HG03039 (cell line): ENCODE data around the gene RFC2.
A peak's percentile ranks its signal among the peaks of the same experiment; 100 is the strongest.
"Not testable (repeated sequence)": the region's sequence is repeated elsewhere in the genome, so short reads cannot be mapped to it uniquely, and the experiment has no call there.

Source experiments
- ATAC-seq: cut with Tn5 transposase; IDR thresholded peaks from one replicate; pipeline ENCODE4 v1.9.1; 2021; ENCODE audit warnings: mild to moderate bottlenecking, moderate library complexity; ENCODE audit not compliant: unreplicated experiment

The RFC2 gene

DNA sequence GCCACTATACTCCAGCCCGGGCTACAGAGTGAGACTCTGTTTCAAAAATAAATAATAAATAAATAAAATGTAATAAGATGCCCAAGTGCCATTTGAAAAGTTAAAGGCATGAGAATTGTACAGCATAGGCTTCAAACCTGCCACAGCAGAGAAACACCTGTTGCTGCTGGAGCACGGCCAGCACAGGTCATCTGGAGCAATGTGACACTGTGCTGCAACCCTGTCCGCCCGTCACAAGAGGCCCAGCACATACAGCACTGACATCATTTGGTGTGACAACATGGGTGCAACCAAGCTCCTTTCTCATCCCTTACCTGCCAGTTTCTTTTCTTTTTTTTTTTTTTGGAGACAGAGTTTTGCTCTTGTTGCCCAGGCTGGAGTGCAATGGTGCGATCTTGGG, 1.3 kb downstream of the RFC2 start:
- ATAC-seq, result no peak

DNA sequence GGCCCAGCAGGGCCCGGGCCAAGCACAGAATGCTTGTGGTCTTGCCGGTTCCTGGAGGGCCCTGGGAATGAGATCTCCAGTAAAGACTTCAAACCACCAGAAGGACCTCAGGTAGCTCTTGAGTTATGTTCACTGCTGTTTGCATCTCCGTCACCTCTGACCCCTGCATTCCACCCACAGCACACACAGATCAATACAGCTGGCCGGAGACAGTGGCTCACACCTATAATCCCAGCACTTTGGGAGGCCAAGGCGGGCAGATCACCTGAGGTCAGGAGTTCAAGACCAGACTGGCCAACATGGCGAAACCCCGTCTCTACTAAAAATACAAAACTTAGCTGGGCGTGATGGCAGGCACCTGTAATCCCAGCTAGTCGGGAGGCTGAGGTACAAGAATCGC, 5.1 kb downstream of the RFC2 start:
- not testable (repeated sequence) for ATAC-seq

DNA sequence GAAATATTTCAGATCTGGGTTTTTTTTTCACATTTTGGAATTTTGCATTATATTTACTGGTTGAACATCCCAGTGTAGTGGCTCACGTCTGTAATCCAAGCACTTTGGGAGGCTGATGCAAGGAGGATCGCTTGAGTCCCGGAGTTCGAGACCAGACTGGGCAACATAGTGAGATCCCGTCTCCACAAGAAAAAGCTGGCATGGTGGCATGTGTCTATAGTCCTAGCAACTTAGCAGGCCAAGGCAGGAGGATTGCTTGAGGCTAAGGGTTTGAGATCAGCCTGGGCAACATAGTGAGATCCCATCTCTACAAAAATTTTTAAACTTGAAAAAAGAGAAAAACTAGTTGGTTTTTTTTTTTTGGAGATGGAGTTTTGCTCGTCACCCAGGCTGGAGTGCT, 6.0 kb downstream of the RFC2 start:
- ATAC-seq, result no peak

DNA sequence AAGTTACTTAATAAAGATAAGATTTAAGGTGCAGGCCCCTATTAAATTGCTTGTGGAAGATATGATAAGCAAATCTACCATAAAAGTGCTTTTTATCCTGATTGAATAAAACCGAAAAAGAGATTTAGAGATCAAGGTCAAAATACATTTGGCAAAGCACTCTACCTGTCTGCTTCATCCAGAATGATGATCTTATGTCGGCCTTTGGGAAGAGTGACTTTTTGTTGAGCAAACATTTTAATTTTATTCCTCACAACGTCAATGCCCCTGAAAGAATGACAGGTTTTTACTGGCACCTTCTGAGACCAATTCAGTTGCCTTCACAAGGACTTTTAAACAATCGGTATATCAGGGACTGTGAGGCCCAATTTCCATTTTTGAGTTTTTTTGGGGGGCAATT, 7.7 kb downstream of the RFC2 start:
- no peak for ATAC-seq

DNA sequence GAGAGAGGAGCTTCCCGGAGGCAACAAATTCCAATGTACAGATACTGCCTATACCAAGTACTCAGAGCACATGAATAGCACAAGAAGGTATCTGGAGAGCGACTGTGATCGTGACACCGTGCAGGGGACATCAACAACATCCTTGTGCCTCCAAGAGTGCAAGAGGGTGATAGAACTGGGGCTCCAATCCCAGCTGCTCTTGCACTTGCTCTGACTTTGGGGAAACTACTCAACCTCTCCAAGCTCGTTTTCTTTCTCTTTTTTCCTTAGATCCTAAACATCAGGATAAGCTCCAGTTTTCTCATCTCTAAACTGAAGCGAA, 12.1 kb downstream of the RFC2 start:
- ATAC-seq, result no peak

DNA sequence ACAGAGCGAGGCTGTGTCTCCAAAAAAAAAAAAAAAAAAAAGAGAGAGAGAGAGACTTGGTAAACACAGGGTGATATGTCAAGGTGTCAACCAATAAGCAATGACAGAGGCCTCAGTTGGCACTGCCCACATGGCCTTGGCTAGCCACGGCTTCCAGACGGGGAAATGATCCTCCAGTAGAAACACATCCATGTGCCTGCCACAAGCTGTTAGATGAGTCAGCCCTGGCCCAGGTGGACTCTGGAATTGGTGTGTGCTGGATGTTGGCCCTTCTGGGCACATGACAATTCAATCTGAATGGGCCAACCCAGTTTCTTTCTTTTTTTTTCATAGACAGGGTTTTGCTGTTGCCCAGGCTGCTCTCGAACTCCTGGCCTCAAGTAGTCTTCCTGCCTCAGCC, 13.7 kb downstream of the RFC2 start:
- no peak for ATAC-seq

DNA sequence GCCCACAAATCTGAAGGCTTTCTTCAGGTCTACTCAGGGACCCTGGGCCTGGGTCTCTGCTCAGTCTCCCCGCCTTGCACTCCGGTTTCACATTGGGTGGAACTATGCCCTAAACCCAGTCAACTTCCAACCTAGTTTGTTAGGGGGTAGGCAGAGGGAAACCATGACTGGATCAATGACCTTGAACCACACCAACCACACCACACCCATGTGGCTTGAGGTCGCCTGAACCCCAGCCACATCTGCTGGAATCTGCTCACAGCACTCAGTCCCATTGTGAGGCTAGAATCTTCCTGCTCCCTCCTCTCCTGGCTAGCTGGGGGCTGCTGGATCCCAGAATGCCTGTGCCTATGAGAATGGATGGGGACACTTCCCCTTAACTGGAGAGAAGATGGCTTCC, 17.9 kb downstream of the RFC2 start:
- ATAC-seq, result no peak

DNA sequence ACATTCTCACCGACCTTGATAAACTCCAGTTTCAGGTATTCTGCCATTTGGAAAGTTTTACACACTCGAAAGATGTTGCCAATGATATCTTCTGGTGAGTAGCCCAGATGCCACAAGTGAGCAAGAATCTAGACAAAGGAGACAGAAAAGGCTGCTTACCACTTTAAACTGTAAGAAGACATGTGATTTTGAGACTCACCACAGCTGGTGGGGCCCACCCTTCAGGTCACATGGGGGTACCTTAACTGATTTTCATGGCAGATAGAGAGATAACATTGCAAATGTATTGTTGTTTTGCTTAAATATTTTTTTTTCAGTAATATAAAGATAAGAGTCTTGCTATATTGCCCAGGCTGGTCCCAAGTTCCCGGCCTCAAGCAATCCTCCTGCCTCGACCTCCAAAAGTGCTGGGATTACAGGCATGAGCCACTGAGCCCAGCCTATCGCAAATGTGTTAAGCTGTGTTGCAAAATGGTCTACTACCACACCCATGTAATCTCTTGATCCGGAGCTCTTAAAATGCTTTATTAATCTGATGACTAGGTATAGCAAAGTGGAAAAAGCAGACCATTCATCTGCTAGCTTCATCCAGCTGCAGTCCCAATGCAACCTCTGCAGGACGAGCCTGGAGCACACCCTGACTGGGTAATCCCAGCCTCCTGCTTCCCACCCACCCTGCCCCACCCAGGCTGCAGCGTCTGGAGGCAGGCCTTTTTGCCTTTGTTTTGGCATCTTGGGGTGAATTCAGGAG, 18.5 kb downstream of the RFC2 start:
- ATAC-seq, result no peak

DNA sequence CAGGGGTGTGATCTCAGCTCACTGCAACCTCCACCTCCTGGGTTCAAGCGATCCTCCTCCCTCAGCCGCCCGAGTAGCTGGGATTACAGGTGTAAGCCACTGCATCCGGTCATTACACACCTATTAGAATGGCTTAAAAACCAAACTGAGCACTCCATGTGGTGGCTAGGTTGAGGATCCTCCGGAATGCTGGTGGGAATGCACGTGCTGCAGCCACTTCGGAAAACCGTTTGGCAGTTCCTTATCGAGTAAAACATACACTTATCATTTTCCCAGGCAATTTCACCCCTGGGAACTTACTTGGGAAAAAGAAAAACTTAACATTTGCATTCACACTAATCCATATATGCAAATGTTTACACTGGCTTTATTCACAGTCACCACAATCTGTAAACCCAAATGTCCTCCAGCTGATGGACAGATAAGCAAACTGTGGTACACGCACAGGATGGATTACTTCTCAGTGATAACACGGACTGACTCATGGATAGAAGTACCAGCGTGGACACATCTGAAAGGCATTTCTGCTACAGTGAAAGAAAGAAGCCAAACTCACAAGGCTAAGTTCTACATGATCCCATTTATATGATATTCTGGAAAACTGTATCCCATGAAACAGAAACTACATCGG, 20.4 kb downstream of the RFC2 start:
- no peak for ATAC-seq

DNA sequence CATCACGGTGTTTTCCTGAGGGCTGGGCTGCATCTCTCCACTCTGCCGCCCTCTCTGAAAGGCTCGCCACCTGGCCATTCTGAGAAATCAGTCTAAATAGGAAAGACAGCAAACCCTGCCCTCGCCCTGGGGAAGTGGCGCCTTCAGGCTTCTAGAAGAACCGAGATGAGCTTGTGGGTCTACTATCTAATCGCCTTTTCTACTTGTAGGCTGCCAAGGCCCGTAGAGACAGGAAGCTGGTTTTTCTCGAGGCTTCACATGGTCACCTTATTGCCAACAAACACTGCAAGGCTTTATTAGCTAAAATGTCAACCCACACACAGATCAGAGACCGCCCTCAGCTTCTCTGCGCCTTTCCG, 23.0 kb downstream of the RFC2 start:
- peak; percentile 45 for ATAC-seq

DNA sequence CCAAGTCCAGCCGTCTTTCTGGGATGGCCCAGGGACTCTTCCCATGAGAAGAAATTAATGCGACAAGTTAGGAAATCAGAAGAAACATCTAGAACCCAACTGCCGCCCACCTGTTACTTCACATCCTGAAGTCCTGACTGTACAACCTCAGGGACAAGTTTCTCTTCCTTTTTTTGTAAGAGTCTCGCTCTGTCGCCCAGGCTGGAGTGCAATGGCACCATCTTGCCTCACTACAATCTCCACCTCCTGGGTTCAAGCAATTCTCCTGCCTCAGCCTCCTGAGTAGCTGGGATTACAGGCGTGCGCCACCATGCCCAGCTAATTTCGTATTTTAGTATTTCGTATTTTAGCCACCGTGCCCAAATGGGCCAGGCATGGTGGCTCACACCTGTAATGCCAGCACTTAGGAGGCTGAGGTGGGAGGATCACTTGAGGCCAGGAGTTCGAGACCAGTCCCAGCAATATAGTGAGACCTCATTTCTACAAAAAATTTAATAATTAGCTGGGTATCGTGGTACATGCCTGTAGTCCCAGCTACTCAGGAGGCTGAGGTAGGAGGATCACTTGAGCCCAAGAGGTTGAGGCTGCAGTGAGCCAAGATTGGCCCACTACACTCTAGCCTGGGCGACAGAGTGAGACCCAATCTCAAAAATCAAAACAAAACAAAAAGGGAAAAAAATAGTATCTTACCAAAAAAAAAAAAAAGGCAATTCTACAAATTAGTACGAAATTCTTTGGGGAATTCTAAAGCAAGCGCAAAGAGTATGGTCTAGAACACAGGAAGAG, 23.6 kb downstream of the RFC2 start:
- ATAC-seq, result peak; percentile 5

DNA sequence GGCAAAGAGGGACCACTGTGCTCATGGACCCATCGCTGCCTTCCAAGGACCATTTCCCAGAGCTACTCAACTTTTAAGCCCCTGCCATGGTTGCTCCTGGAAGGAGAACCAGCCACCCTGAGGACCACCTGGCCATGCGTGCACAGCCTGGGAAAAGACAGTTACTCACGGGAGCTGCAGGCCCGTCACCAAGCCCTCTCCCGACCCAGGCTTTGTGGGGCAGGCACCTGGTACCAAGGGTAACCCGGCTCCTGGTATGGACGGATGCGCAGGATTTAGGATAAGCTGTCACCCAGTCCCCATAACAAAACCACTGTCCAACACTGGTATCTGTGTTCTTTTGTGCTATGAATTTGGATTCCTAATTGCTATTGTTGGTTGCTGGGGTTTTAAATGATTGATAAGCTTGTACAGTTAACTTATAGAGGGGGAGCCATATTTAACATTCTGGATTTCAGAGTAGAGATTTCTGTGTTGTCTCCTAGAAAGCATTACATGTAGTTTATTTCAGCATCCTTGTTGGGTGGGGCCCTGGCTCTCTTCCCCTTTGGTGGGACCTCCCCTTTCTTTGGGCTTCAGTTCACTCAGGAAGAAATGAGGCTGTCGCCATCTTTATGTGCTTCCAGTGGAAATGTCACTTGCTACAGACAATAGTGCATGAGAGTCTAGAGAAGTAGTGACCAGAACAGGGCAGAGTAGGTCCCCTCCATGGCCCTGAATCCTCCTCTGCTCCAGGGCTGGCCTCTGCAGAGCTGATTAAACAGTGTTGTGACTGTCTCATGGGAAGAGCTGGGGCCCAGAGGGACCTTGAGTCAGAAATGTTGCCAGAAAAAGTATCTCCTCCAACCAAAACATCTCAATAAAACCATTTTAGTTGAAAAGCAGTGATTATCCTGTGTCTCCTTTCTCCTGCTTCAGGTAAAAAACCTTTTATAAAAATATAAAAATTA, 25.0 kb downstream of the RFC2 start:
- no peak for ATAC-seq

DNA sequence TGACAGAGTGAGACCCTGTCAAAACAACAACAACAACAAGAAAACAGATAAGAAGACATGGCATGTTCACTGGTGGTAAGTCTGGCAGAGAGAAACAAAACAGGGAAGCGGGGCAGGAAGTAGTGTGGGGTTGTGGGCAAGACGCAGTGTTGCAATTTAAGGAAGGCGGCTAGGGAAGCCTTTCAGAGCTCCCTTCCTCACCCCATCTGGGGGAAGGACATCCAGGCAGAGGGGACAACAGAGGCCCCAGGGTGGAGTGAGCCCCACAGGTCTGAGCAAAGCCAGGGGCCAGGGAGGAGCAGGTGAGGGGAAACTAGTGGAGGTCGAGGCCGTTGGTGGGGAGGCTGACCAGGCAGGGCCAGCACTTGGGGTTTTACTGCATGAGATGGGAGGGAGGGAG, 27.6 kb downstream of the RFC2 start:
- no peak for ATAC-seq

DNA sequence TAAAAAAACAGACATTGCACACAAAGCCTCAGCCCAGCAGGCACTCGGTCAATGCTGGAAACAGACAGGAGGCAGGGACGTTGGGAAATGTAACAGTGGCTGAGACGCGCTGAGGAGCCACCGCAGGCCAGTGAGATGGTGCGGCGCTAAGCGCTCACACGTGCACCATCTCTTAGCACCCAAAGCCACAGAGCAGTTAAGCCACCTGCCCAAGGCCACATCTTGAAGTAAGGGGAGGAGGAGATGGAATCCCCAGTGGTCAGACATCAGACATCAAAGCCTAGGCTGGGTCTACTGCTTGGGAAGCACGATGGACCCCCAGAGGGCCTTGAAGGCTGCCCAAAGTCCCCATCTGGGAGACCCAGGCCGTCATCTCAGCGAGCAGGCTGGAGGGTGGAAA, 28.8 kb downstream of the RFC2 start:
- ATAC-seq, result no peak

DNA sequence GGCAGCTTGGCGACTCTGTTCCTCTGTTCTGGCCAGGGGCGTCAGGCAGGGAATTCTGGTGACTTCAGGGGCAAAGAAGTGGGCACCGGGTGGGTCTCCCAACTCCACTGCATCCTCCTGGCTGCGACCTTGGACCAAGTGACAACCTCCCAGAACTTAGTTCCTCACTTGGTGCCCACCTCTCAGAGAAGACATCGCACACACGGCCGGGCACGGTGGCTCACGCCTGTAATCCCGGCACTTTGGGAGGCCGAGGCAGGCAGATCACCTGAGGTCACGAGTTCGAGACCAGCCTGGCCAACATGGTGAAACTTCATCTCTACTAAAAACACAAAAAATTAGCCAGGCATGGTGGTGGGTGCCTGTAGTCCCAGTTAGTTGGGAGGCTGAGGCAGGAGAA, 29.3 kb downstream of the RFC2 start:
- not testable (repeated sequence) for ATAC-seq

DNA sequence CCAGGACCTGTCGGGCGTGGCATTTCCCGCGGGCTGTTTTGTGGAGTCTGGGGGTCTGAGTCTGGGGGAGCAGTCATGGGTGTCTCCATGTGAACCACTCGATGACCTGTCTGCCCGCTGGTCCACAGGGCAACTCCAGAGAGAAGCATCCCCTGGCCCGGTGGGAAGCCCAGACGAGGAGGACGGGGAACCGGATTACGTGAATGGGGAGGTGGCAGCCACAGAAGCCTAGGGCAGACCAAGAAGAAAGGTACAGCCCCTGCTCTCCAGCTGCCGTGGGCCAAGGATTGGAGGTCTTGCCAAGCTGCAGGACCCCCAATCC, 29.7 kb downstream of the RFC2 start:
- no peak for ATAC-seq

DNA sequence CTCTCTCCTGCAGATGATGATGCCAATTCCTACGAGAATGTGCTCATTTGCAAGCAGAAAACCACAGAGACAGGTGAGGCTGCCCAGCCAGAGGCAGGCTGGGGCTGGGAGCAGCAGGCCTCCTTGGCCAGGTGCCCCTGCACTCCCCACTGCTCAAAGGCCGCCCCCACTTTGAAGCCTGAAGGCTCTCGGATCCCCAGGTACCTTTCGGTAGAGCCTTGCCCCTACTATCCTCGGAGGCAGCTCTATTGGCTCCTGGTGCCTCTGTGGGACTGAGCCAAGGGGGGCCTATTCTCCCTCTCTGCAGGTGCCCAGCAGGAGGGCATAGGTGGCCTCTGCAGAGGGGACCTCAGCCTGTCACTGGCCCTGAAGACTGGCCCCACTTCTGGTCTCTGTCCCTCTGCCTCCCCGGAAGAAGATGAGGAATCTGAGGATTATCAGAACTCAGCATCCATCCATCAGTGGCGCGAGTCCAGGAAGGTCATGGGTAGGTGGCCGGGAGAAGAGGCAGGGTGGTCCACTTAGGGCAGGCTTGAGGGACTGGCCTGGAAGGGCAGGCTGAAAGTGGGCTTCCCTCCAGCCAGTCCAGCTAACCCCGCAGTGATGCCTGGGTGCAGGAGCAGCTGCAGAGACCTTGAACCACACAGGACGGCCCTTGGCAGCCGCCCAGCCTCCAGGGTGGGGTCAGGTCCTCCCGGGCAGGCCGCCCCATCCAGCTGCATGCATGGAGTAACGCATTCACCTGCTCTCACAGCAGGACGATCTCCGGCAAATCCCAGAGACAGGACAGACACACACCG, 30.3 kb downstream of the RFC2 start:
- ATAC-seq, result no peak

DNA sequence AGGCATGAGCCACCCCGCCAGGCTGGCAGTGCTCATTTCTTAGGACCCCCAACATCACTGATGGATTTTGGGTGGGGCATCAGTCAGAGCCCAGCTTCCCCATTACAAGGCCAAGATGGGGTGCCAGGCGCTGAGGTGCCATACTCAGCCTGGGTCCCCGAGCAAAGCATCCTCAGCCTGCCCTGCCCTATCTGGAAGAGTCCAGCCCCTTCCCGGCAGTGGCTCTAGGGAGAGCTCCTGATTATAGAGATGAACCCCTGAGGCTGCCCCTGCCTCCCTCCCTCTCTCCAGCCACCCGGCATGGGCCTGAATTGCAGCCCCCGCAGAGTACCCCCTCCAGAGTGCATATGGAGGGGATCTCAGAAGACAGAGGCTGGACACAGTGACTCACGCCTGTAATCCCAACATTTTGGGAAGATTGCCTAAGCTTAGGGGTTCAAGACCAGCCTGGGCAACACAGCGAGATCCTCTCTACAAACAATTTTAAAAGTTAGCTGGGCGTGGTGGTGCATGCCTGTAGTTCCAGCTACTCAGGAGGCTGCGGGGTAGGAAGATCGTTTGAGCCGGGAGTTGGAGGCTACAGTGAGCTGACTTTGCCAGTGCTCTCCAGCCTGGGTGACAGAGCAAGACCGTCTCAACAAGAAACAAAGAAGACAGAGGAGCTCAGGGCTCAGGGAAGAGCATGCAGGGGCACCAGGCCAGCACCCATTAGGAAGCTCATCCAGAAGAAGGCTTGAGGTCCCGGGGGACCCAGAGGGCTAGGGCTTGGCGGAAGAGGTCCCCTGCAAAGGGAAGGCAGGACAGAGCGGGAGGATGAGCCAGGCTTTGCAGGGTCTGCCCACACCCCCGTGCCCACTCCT, 31.1 kb downstream of the RFC2 start:
- no peak for ATAC-seq

DNA sequence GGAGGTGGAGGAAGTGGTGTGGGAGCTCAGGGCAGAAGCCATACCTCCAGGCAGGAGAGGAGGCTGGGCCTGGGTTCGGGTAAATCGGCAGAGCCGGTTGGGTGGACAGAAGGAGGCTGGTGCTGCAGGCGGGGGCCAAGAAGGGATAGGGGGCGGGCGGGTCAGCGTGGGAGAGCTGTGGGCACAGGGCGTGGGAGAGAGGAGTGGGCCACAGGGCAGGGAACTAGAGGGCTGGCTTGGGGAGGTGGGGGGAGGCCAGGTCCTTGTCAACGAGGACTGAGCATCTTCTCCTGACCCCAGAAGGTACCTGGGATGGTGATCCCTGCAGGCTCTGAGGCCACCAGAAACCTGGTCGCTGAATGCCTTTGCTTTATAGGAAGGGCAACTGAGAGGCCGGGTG, 32.5 kb downstream of the RFC2 start:
- ATAC-seq, result no peak

DNA sequence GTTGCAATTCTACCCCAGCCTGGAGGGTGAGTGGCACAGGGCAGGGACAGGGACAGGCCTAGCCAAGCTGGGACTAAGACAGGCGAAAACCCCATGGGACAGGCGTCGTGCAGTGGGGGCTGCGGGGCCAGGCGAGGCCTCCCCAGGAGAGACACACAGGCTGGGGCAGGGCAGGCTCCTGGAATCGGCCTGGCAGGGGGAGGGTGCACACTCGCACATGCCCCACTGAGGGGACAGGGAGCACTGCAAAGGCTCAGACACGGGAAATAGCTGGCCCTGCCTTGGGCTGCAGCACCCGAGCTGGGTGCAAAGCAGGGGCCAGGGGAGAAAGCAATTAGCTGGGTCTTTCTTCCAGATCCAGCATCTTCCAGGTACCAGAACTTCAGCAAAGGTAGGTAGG, 34.0 kb downstream of the RFC2 start:
- no peak for ATAC-seq
